ENCODE results near the gene DDX18. TPM values are rescaled to one million over a fixed set of nuclear protein-coding genes. Genes with fewer than 3 reads are reported as not detected.

Gene DDX18
- total and polyA plus RNA-seq, 2 of the 4 experiments (the other 2 are of a cell fraction), result 34.6 to 69.9 TPM

DNA sequence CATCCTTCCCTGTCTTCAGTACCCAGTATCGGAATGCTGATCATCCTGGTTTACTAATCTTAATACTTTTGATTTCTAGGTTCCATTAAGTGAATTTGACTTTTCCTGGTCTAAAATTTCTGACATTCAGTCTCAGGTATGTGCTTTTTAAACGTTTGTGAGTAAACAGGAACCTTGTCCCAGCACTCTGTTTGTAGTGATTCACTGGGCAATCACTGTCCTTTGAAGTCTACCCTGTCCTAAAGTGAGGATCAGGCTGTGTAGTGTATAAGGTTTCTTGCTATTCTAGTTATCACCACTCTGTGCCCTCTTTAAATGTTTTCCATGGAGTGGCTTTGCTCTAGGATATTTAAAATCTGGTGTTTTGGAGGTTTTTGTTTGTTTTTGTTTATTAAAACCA lies 14.4 kb downstream of the DDX18 start:
- no peak overlapping the region for H3K56ac ChIP-seq (ENCODE audit: extremely low read depth, insufficient read depth, low read length)
- H3K4me3 ChIP-seq (ENCODE audit: insufficient read depth, low read depth, low read length), result no peak overlapping the region
- no peak for TF ChIP-seq CEBPB (IDR thresholded peaks at IDR 0.05; ENCODE audit: low read depth, low read length)
- TF ChIP-seq RFX5 (IDR thresholded peaks at IDR 0.05; ENCODE audit: low read depth, low read length), result no peak
- TF ChIP-seq RAD21 (IDR thresholded peaks at IDR 0.05; ENCODE audit: low read length), result no peak
- no peak for TF ChIP-seq MAFK (IDR thresholded peaks at IDR 0.05; ENCODE audit: low read depth, low read length)
- no peak for TF ChIP-seq RCOR1 (IDR thresholded peaks at IDR 0.05; ENCODE audit: insufficient replicate concordance, low read length)
- H3K36me3 ChIP-seq (ENCODE audit: control insufficient read depth, insufficient read depth, low read length), result peaks cover 44% of the 10 kb centered on the region
- no peak overlapping the region for H3K23ac ChIP-seq (ENCODE audit: low read depth, low read length)
- no peak overlapping the region for H2AK5ac ChIP-seq (ENCODE audit: low read depth, low read length)
- H3K18ac ChIP-seq (ENCODE audit: low read depth, low read length), result no peak overlapping the region
- peaks cover 10% of the 10 kb centered on the region; the same call in 1 of the 2 replicates for H4K20me1 ChIP-seq (ENCODE audit: insufficient read depth, low read length)
- in situ Hi-C loops (cut with MboI; ENCODE audit: low sequenced_read_pairs), result loop anchor here (10.0 kb wide), 1 partner anchor 106 kb away; no protein-coding TSS in a partner anchor
- no peaks in the 10 kb centered on the region for H3K27me3 ChIP-seq (ENCODE audit: control insufficient read depth, insufficient read depth, low read length)
- no peak overlapping the region for H3K27ac ChIP-seq (ENCODE audit: insufficient read depth, low read length)
- CTCF ChIA-PET, result interaction anchor here (0.9 to 1.4 kb wide), 2 partner anchors 14 to 175 kb away, joined by 3 to 5 read pairs; partner anchors contain the start of gene DDX18
- no peak overlapping the region for H2BK5ac ChIP-seq (ENCODE audit: low read depth, low read length, poor library complexity, severe bottlenecking)
- no peak overlapping the region for H2AFZ ChIP-seq (replicated peaks; ENCODE audit: low read length, poor library complexity)
- no peak overlapping the region for H4K5ac ChIP-seq (ENCODE audit: low read depth, low read length)
- no peak overlapping the region for H4K91ac ChIP-seq (ENCODE audit: insufficient read depth, low read depth, low read length)
- H3K79me1 ChIP-seq (ENCODE audit: low read depth in 1 of 2, low read length in 2 of 2), result peaks cover 5 to 8% of the 10 kb centered on the region in 2 experiments; a peak in 2 of 4 replicates
- no peaks in the 10 kb centered on the region for H3K4me1 ChIP-seq (ENCODE audit: control insufficient read depth, insufficient read depth, low read length)
- intact Hi-C loops (cut with micrococcal nuclease), result no loop called here
- DNase-seq (no peak), ATAC-seq (ENCODE audit: low read depth) (no peak)
- BruUV-seq (replicated peaks), result no TSS peak
- H3K9ac ChIP-seq (ENCODE audit: low read depth, low read length), result no peak overlapping the region
- no peak overlapping the region for H4K8ac ChIP-seq (ENCODE audit: low read depth in 2 of 2, low read length in 2 of 2)
- H3K4ac ChIP-seq (ENCODE audit: low read depth, low read length), result no peak overlapping the region
- H2BK120ac ChIP-seq (ENCODE audit: low read depth, low read length), result no peak overlapping the region
- 67% methylated on average over 1 of the region's 2 CpGs; no CpG with 5 or more reads in 1 of the 2 experiments for WGBS, 2 experiments (ENCODE audit: extremely low coverage in 2 of 2, insufficient read length in 1 of 2)
- POLR2A ChIA-PET (ENCODE audit: unreplicated experiment), result no interaction called here
- peaks cover 7% of the 10 kb centered on the region; the same call in 1 of the 2 replicates for H3K9me1 ChIP-seq (ENCODE audit: insufficient read depth, low read length)
- H3K4me2 ChIP-seq (ENCODE audit: low read depth, low read length), result no peak overlapping the region
- H3K9me3 ChIP-seq (ENCODE audit: control insufficient read depth, insufficient read depth, low read length), result no peaks in the 10 kb centered on the region
- H2BK20ac ChIP-seq (ENCODE audit: low read depth, low read length), result no peak overlapping the region
- no peak overlapping the region for H2BK15ac ChIP-seq (ENCODE audit: low read depth, low read length)
- H3K14ac ChIP-seq (replicated peaks; ENCODE audit: low read depth, low read length), result no peak overlapping the region
- no peak overlapping the region for H2AK9ac ChIP-seq (replicated peaks; ENCODE audit: low read depth, low read length, poor library complexity)
- dilution Hi-C loops (cut with HindIII; ENCODE audit: low sequenced_read_pairs, unreplicated experiment), result no loop called here
